Fibroblast of lung (primary cell): ENCODE results near the gene KIAA1958. TPM values are rescaled to one million over a fixed set of nuclear protein-coding genes. Genes with fewer than 3 reads are reported as not detected.

Experiments
- DNase-seq, 2 donors: peaks; one replicate each; pipeline versions ENCODE4 v3.0.0 to v3.0.0-alpha.2; 2010; ENCODE audit warnings: low read depth in 2 of 2
- H2AFZ ChIP-seq: 2 replicates; pipeline ENCODE4 v1.5.1; 2012; ENCODE audit warnings: low read length, control low read depth, inconsistent platforms
- H3K27ac ChIP-seq: 2 replicates; pipeline ENCODE4 v1.5.1; 2011; ENCODE audit warnings: low read length, control low read depth; ENCODE audit not compliant: insufficient read depth
- H3K27me3 ChIP-seq: 2 replicates; pipeline ENCODE4 v1.5.1; 2011; ENCODE audit warnings: mild to moderate bottlenecking, low read length; ENCODE audit not compliant: control insufficient read depth, insufficient read depth
- H3K36me3 ChIP-seq: 2 replicates; pipeline ENCODE4 v1.5.1; 2011; ENCODE audit warnings: low read length; ENCODE audit not compliant: control insufficient read depth, insufficient read depth
- H3K4me1 ChIP-seq: 2 replicates; pipeline ENCODE4 v1.5.1; 2011; ENCODE audit warnings: low read length; ENCODE audit not compliant: control insufficient read depth, insufficient read depth; ENCODE audit errors: extremely low read depth
- H3K4me2 ChIP-seq: 2 replicates; pipeline ENCODE4 v1.5.1; 2011; ENCODE audit warnings: low read length, control low read depth; ENCODE audit not compliant: insufficient read depth; ENCODE audit errors: extremely low read depth
- H3K4me3 ChIP-seq, 4 experiments: fragments of 200-600 bp in 1 of 4; sonication (generic) in 1 of 4; replicated peaks in 1 of 4; 2 replicates each; pipeline ENCODE4 v1.5.1; 2011 to 2016; ENCODE audit warnings: low read length in 4 of 4, low read depth in 3 of 4, mild to moderate bottlenecking in 3 of 4, control low read depth in 2 of 4, inconsistent platforms in 1 of 4, mixed read lengths in 1 of 4; ENCODE audit not compliant: insufficient read depth in 1 of 4; ENCODE audit errors: control extremely low read depth in 1 of 4
- H3K79me2 ChIP-seq: 2 replicates; pipeline ENCODE4 v1.5.1; 2012; ENCODE audit warnings: mild to moderate bottlenecking, low read length, inconsistent platforms; ENCODE audit not compliant: control insufficient read depth, insufficient read depth
- H3K9ac ChIP-seq: 2 replicates; pipeline ENCODE4 v1.5.1; 2011; ENCODE audit warnings: mild to moderate bottlenecking, low read length, control low read depth; ENCODE audit not compliant: insufficient read depth
- H3K9me3 ChIP-seq: 2 replicates; pipeline ENCODE4 v1.5.1; 2012; ENCODE audit warnings: low read depth, low read length; ENCODE audit not compliant: control insufficient read depth, insufficient read depth
- H4K20me1 ChIP-seq: 2 replicates; pipeline ENCODE4 v1.5.1; 2011; ENCODE audit warnings: low read length; ENCODE audit not compliant: control insufficient read depth, insufficient read depth; ENCODE audit errors: extremely low read depth
- EZH2 ChIP-seq: IDR thresholded peaks from 2 replicates; pipeline ENCODE4 v1.5.1; 2012; ENCODE audit warnings: low read length, control low read depth, mild to moderate bottlenecking; ENCODE audit errors: missing control alignments
- polyA plus RNA-seq, 2 donors: library from polyadenylated mRNA; depleted of rRNA in 1 of 2; stranded (reverse) in 1 of 2; unstranded in 1 of 2; fragments of >200 nt; gene quantifications; 2 replicates each; pipeline ENCODE4 v1.2.1, GENCODE V29; 2011 to 2012; ENCODE audit warnings: missing spikeins in 1 of 2
- total RNA-seq: library from RNA; depleted of rRNA; stranded (reverse); fragments of >200 nt; gene quantifications from 2 replicates; pipeline ENCODE4 v1.2.1, GENCODE V29; 2014
- TF ChIP-seq, protein P1 (sequence below), 2 donors: IDR thresholded peaks in 1 of 2; conservative IDR thresholded peaks in 1 of 2; 1 replicate in 1 of 2; 2 replicates in 1 of 2; pipeline ENCODE4 v1.5.1; 2011 to 2012; ENCODE audit warnings: low read length in 2 of 2, control low read depth in 1 of 2, inconsistent platforms in 1 of 2, low read depth in 1 of 2, mild to moderate bottlenecking in 1 of 2

KIAA1958 gene
- total and polyA plus RNA-seq, 2 donors (not counting 1 experiment from before 2014, with no cell fraction given), result 0.75 to 3.0 TPM

GRCh38 chr9:112447283-112447761, 39.3 kb upstream of the KIAA1958 start:
- no peak overlapping the region for H2AFZ ChIP-seq

GRCh38 chr9:112462855-112463254, 23.8 kb upstream of the KIAA1958 start:
- H3K27me3 ChIP-seq, result no peaks in the 10 kb centered on the region
- H3K4me2 ChIP-seq, result no peak overlapping the region
- no peaks in the 10 kb centered on the region for H3K4me1 ChIP-seq
- H3K4me3 ChIP-seq, result no peak overlapping the region
- H3K27ac ChIP-seq, result no peak overlapping the region
- no peak overlapping the region for H3K9ac ChIP-seq
- no peaks in the 10 kb centered on the region for H4K20me1 ChIP-seq
- no peaks in the 10 kb centered on the region for H3K79me2 ChIP-seq
- TF ChIP-seq, protein P1, sequence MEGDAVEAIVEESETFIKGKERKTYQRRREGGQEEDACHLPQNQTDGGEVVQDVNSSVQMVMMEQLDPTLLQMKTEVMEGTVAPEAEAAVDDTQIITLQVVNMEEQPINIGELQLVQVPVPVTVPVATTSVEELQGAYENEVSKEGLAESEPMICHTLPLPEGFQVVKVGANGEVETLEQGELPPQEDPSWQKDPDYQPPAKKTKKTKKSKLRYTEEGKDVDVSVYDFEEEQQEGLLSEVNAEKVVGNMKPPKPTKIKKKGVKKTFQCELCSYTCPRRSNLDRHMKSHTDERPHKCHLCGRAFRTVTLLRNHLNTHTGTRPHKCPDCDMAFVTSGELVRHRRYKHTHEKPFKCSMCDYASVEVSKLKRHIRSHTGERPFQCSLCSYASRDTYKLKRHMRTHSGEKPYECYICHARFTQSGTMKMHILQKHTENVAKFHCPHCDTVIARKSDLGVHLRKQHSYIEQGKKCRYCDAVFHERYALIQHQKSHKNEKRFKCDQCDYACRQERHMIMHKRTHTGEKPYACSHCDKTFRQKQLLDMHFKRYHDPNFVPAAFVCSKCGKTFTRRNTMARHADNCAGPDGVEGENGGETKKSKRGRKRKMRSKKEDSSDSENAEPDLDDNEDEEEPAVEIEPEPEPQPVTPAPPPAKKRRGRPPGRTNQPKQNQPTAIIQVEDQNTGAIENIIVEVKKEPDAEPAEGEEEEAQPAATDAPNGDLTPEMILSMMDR (conservative IDR thresholded peaks at IDR 0.05 in 1 of 2, IDR thresholded peaks at IDR 0.05 in 1 of 2; ENCODE audit: low read depth in 1 of 2, low read length in 2 of 2), result no peak
- no peak for TF ChIP-seq EZH2
- H3K36me3 ChIP-seq, result no peaks in the 10 kb centered on the region
- no peak overlapping the region for H2AFZ ChIP-seq
- DNase-seq, result no peak
- no peaks in the 10 kb centered on the region for H3K9me3 ChIP-seq

More at GRCh38 chr9:112447283-112447761, 39.3 kb upstream of the KIAA1958 start:
- no peaks in the 10 kb centered on the region for H4K20me1 ChIP-seq
- peak; percentile 8 to 43 for DNase-seq
- peaks cover 2% of the 10 kb centered on the region for H3K4me1 ChIP-seq
- H3K9ac ChIP-seq, result no peak overlapping the region
- no peaks in the 10 kb centered on the region for H3K79me2 ChIP-seq
- no peak overlapping the region for H3K4me3 ChIP-seq
- H3K36me3 ChIP-seq, result peaks cover 3% of the 10 kb centered on the region
- no peak overlapping the region for H3K27ac ChIP-seq
- H3K9me3 ChIP-seq, result no peaks in the 10 kb centered on the region
- H3K27me3 ChIP-seq, result no peaks in the 10 kb centered on the region
- no peak for TF ChIP-seq EZH2
- TF ChIP-seq, protein P1 (conservative IDR thresholded peaks at IDR 0.05 in 1 of 2, IDR thresholded peaks at IDR 0.05 in 1 of 2; ENCODE audit: low read depth in 1 of 2, low read length in 2 of 2), result no peak
- H3K4me2 ChIP-seq, result no peak overlapping the region

DNA sequence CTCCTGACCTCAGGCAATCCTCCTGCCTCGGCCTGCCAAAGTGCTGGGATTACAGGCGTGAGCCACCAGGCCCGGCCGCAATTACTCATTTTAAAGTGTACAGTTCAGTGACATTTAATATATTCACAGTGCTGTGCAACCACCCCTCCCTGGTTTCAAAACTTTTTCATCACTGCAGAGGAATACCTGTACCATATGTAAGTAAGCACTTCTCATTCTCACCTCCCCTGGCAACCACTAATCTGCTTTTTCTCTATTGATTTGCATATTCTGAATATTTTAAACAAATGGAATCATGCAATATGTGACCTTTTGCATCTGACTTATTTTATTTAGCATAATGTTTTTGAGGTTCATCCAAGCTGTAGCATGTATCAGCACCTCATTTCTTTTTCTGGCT, 21.3 kb upstream of the KIAA1958 start:
- Histone ChIP-seq H3K9me3 (no peaks in the 10 kb centered on the region), H3K9ac (no peak overlapping the region), H4K20me1 (no peaks in the 10 kb centered on the region)

More for the DNA sequence above, 21.3 kb upstream of the KIAA1958 start:
- no peak for TF ChIP-seq EZH2
- TF ChIP-seq, protein P1 (conservative IDR thresholded peaks at IDR 0.05 in 1 of 2, IDR thresholded peaks at IDR 0.05 in 1 of 2; ENCODE audit: low read depth in 1 of 2, low read length in 2 of 2), result no peak
- no peaks in the 10 kb centered on the region for H3K4me1 ChIP-seq
- no peak for DNase-seq
- H3K4me2 ChIP-seq, result no peak overlapping the region
- no peaks in the 10 kb centered on the region for H3K36me3 ChIP-seq
- H3K79me2 ChIP-seq, result no peaks in the 10 kb centered on the region
- no peak overlapping the region for H3K4me3 ChIP-seq
- H3K27ac ChIP-seq, result no peak overlapping the region
- H2AFZ ChIP-seq, result no peak overlapping the region
- no peaks in the 10 kb centered on the region for H3K27me3 ChIP-seq
